PFSK-1 (cell line): ENCODE data around the gene CASTOR1.

ENCODE experiments used
- FOXP2 ChIP-seq: optimal IDR thresholded peaks from 2 replicates; pipeline ENCODE3; 2011; ENCODE audit warnings: borderline replicate concordance, control low read depth, inconsistent platforms; ENCODE audit not compliant: insufficient read depth; ENCODE audit errors: extremely low read length, extremely low read depth
- POLR2AphosphoS5 ChIP-seq: IDR thresholded peaks from 2 replicates; pipeline ENCODE4 v1.6.1; 2012; ENCODE audit warnings: low read depth, mild to moderate bottlenecking, control low read depth, low read length, moderate library complexity
- REST ChIP-seq, 2 experiments: IDR thresholded peaks; 2 replicates each; pipeline versions ENCODE4 v1.6.1 to v1.8.0; 2011 to 2012; ENCODE audit warnings: low read depth in 2 of 2, low read length in 2 of 2, control low read depth in 1 of 2, inconsistent platforms in 1 of 2, mild to moderate bottlenecking in 1 of 2, moderate library complexity in 1 of 2; ENCODE audit not compliant: insufficient read depth in 1 of 2
- SIN3A ChIP-seq: IDR thresholded peaks from 2 replicates; pipeline ENCODE4 v1.6.1; 2012; ENCODE audit warnings: mild to moderate bottlenecking, low read length, moderate library complexity, borderline replicate concordance; ENCODE audit not compliant: insufficient read depth
- TAF1 ChIP-seq: IDR thresholded peaks from 2 replicates; pipeline ENCODE4 v1.6.1; 2012; ENCODE audit warnings: low read length, control low read depth, borderline replicate concordance; ENCODE audit not compliant: insufficient read depth

DNA sequence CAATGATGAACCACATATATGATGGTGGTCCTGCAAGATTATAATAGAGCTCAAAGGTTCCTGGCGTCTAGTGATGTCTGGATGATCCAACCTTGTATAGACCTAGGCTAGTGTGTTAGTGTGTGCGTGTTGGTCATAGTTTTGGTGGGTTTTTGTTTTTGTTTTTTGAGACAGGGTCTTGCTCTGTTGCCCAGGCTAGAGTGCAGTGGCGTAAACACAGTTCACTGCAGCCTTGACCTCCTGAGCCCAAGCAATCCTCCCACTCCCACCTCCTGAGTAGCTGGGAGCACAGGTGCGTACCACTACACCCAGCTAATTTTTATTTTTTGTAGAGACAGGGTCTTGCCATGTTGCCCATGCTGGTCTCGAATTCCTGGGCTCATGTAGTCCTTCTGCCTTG lies 9.4 kb downstream of the CASTOR1 start:
- TF ChIP-seq POLR2AphosphoS5 (no peak), REST (IDR thresholded peaks at IDR 0.05; ENCODE audit: insufficient read depth in 1 of 2, low read depth in 2 of 2, low read length in 2 of 2) (no peak), TAF1 (no peak), SIN3A (no peak), FOXP2 (no peak)
